H9 (cell line): ENCODE results near the gene HDAC1. TPM values are rescaled to one million over a fixed set of nuclear protein-coding genes. Genes with fewer than 3 reads are reported as not detected.

Experiments used
- DNase-seq: peaks from one replicate; pipeline ENCODE4 v3.0.0-alpha.2; 2017
- H2AFZ ChIP-seq: one replicate; pipeline ENCODE4 v1.6.1; 2013; ENCODE audit warnings: mild to moderate bottlenecking, low read length, control low read depth, moderate library complexity
- H2AK5ac ChIP-seq: 2 replicates; pipeline ENCODE4 v1.6.1; 2013; ENCODE audit warnings: low read length, control low read depth, mixed read lengths; ENCODE audit not compliant: insufficient read length
- H2BK120ac ChIP-seq: one replicate; pipeline ENCODE4 v1.6.1; 2013; ENCODE audit warnings: low read depth, mild to moderate bottlenecking, low read length, control low read depth, inconsistent platforms; ENCODE audit not compliant: poor library complexity, severe bottlenecking
- H2BK12ac ChIP-seq: 2 replicates; pipeline ENCODE4 v1.6.1; 2013; ENCODE audit warnings: low read length, control low read depth, mixed read lengths, low read depth; ENCODE audit not compliant: insufficient read length
- H2BK15ac ChIP-seq: 2 replicates; pipeline ENCODE4 v1.6.1; 2013; ENCODE audit warnings: low read depth, low read length, control low read depth
- H2BK20ac ChIP-seq: one replicate; pipeline ENCODE4 v1.6.1; 2013; ENCODE audit warnings: low read depth, mild to moderate bottlenecking, low read length, control low read depth, inconsistent platforms; ENCODE audit not compliant: poor library complexity, severe bottlenecking
- H2BK5ac ChIP-seq: 2 replicates; pipeline ENCODE4 v1.6.1; 2013; ENCODE audit warnings: low read length, control low read depth, mixed read lengths; ENCODE audit not compliant: insufficient read length
- H3K14ac ChIP-seq: 2 replicates; pipeline ENCODE4 v1.6.1; 2013; ENCODE audit warnings: low read length, control low read depth; ENCODE audit not compliant: insufficient read depth
- H3K18ac ChIP-seq: 2 replicates; pipeline ENCODE4 v1.6.1; 2013; ENCODE audit warnings: low read depth, mild to moderate bottlenecking, mixed read lengths, low read length, control low read depth; ENCODE audit not compliant: insufficient read length
- H3K23ac ChIP-seq: 2 replicates; pipeline ENCODE4 v1.6.1; 2013; ENCODE audit warnings: low read length, control low read depth, mixed read lengths, low read depth; ENCODE audit not compliant: insufficient read length
- H3K23me2 ChIP-seq: 2 replicates; pipeline ENCODE4 v1.6.1; 2013; ENCODE audit warnings: low read depth, mild to moderate bottlenecking, mixed read lengths, low read length, control low read depth; ENCODE audit not compliant: insufficient read length, poor library complexity, severe bottlenecking
- H3K27ac ChIP-seq: 2 replicates; pipeline ENCODE4 v1.5.1; 2013; ENCODE audit warnings: low read length, control low read depth, mixed read lengths, low read depth; ENCODE audit not compliant: insufficient read length
- H3K27me3 ChIP-seq: 2 replicates; pipeline ENCODE4 v1.6.1; 2013; ENCODE audit warnings: low read length, control low read depth, inconsistent platforms; ENCODE audit not compliant: insufficient read depth
- H3K4ac ChIP-seq: 2 replicates; pipeline ENCODE4 v1.6.1; 2013; ENCODE audit warnings: low read depth, mild to moderate bottlenecking, control low read depth, inconsistent platforms, low read length, moderate library complexity
- H3K4me1 ChIP-seq: 2 replicates; pipeline ENCODE4 v1.6.1; 2013; ENCODE audit warnings: low read length, control low read depth, inconsistent platforms; ENCODE audit not compliant: insufficient read depth
- H3K4me2 ChIP-seq: 2 replicates; pipeline ENCODE4 v1.6.1; 2013; ENCODE audit warnings: low read length, control low read depth, mixed read lengths; ENCODE audit not compliant: insufficient read length, insufficient read depth
- H3K56ac ChIP-seq: 2 replicates; pipeline ENCODE4 v1.6.1; 2013; ENCODE audit warnings: low read depth, mild to moderate bottlenecking, mixed read lengths, low read length, control low read depth; ENCODE audit not compliant: insufficient read length
- H3K79me1 ChIP-seq: 2 replicates; pipeline ENCODE4 v1.6.1; 2013; ENCODE audit warnings: low read depth, mild to moderate bottlenecking, moderate library complexity, low read length, control low read depth, inconsistent platforms; ENCODE audit not compliant: insufficient read depth, poor library complexity, severe bottlenecking
- H3K79me2 ChIP-seq: 2 replicates; pipeline ENCODE4 v1.6.1; 2013; ENCODE audit warnings: low read length, control low read depth, inconsistent platforms; ENCODE audit not compliant: insufficient read depth
- H3K9ac ChIP-seq: 2 replicates; pipeline ENCODE4 v1.6.1; 2013; ENCODE audit warnings: low read length, control low read depth, mixed read lengths; ENCODE audit not compliant: insufficient read length; ENCODE audit errors: extremely low read depth
- H3K9me3 ChIP-seq: one replicate; pipeline ENCODE4 v1.6.1; 2013; ENCODE audit warnings: low read depth, low read length, inconsistent platforms; ENCODE audit not compliant: control insufficient read depth
- H3T11ph ChIP-seq: one replicate; pipeline ENCODE4 v1.6.1; 2013; ENCODE audit warnings: mild to moderate bottlenecking, low read length, control low read depth, inconsistent platforms
- H4K20me1 ChIP-seq: one replicate; pipeline ENCODE4 v1.6.1; 2013; ENCODE audit not compliant: control insufficient read depth, insufficient read length, insufficient read depth
- H4K5ac ChIP-seq: 2 replicates; pipeline ENCODE4 v1.6.1; 2013; ENCODE audit warnings: low read depth, mild to moderate bottlenecking, mixed read lengths, low read length, control low read depth; ENCODE audit not compliant: insufficient read length
- H4K8ac ChIP-seq: replicated peaks from 2 replicates; pipeline ENCODE4 v1.6.1; 2013; ENCODE audit warnings: low read length, control low read depth, mixed read lengths, low read depth; ENCODE audit not compliant: insufficient read length
- H4K91ac ChIP-seq: 2 replicates; pipeline ENCODE4 v1.6.1; 2013; ENCODE audit warnings: low read depth, mild to moderate bottlenecking, moderate library complexity, mixed read lengths, low read length, control low read depth; ENCODE audit not compliant: insufficient read length
- H3K27ac Mint-ChIP-seq, 3 experiments: 2 replicates in 2 of 3; 3 replicates in 1 of 3; pipeline ENCODE4 v1.8.0; 2020 to 2021; ENCODE audit warnings: mixed read lengths in 3 of 3, mild to moderate bottlenecking in 1 of 3, moderate library complexity in 1 of 3
- H3K27me3 Mint-ChIP-seq: 2 replicates; pipeline ENCODE4 v1.8.0; 2021; ENCODE audit warnings: low read depth, mild to moderate bottlenecking, moderate library complexity, mixed read lengths
- H3K36me3 Mint-ChIP-seq, 3 experiments: 2 replicates in 2 of 3; 3 replicates in 1 of 3; pipeline ENCODE4 v1.8.0; 2020 to 2021; ENCODE audit warnings: low read depth in 3 of 3, mixed read lengths in 3 of 3; ENCODE audit not compliant: insufficient read depth in 1 of 3
- H3K4me1 Mint-ChIP-seq, 2 experiments: 2 replicates each; pipeline ENCODE4 v1.8.0; 2020; ENCODE audit warnings: mixed read lengths in 2 of 2
- H3K4me3 Mint-ChIP-seq, 2 experiments: 2 replicates in 1 of 2; 3 replicates in 1 of 2; pipeline ENCODE4 v1.8.0; 2020 to 2021; ENCODE audit warnings: mild to moderate bottlenecking in 2 of 2, mixed read lengths in 2 of 2, moderate library complexity in 1 of 2
- H3K9me3 Mint-ChIP-seq, 2 experiments: 2 replicates in 1 of 2; 3 replicates in 1 of 2; pipeline ENCODE4 v1.8.0; 2020; ENCODE audit warnings: mild to moderate bottlenecking in 2 of 2, mixed read lengths in 2 of 2, moderate library complexity in 1 of 2
- CTCF ChIP-seq: fragments of 200-600 bp; sonication (generic); conservative IDR thresholded peaks from 3 replicates; pipeline ENCODE4 v1.8.0; 2021; ENCODE audit warnings: antibody characterized with exemption, mild to moderate bottlenecking
- WGBS: extraction: QIAGEN DNeasy Blood & Tissue Kit; methylation state at CpG from one replicate; pipeline ENCODE4 v1.1.7; 2013; ENCODE audit warnings: missing lambda C conversion rate, low lambda C conversion rate, mixed read lengths; ENCODE audit not compliant: insufficient read length; ENCODE audit errors: extremely low coverage; 5-methylcytosine and 5-hydroxymethylcytosine counted together
- total RNA-seq: library from RNA; stranded (reverse); gene quantifications from 2 replicates; pipeline ENCODE4 v1.2.1, GENCODE V29; 2021

Gene HDAC1
- total RNA-seq, 1 experiment from 2014 or later: 162 TPM

- no peak overlapping the region for H3K27ac Mint-ChIP-seq
- Histone ChIP-seq H3K23ac (no peak overlapping the region), H2BK20ac (no peak overlapping the region), H3K4me2 (no peak overlapping the region), H3K27me3 (no peaks in the 10 kb centered on the region), H4K8ac (no peak overlapping the region), H3K9me3 (no peaks in the 10 kb centered on the region), H3K4ac (no peak overlapping the region), H4K5ac (no peak overlapping the region), H4K91ac (no peak overlapping the region), H2AFZ (no peak overlapping the region), H2BK120ac (no peak overlapping the region), H3T11ph (no peak overlapping the region), H2BK15ac (no peak overlapping the region), H2BK5ac (no peak overlapping the region), H3K4me1 (no peaks in the 10 kb centered on the region), H3K9ac (no peak overlapping the region), H3K14ac (no peak overlapping the region), H2BK12ac (no peak overlapping the region), H3K79me2 (peaks cover 2% of the 10 kb centered on the region; the same call in 1 of the 2 replicates), H4K20me1 (no peaks in the 10 kb centered on the region), H2AK5ac (no peak overlapping the region), H3K56ac (no peak overlapping the region), H3K27ac (no peak overlapping the region), H3K18ac (no peak overlapping the region), H3K23me2 (no peaks in the 10 kb centered on the region), H3K79me1 (peaks cover 8% of the 10 kb centered on the region)
- no CpG with 5 or more reads among the region's 2 CpGs for WGBS
- H3K9me3 Mint-ChIP-seq: peaks cover 2 to 6% of the 10 kb centered on the region in 2 experiments; a peak in 3 of 5 replicates
- H3K4me3 Mint-ChIP-seq: no peak overlapping the region
- no peak for TF ChIP-seq CTCF
- H3K4me1 Mint-ChIP-seq: peaks cover 0 to 6% of the 10 kb centered on the region in 2 experiments; a peak in 1 of 4 replicates
- no peak for DNase-seq
- H3K27me3 Mint-ChIP-seq: no peaks in the 10 kb centered on the region
- peaks cover 26 to 57% (median 44%) of the 10 kb centered on the region in 3 experiments for H3K36me3 Mint-ChIP-seq
Measured at GRCh38 chr1:32305310-32305709, 13.4 kb downstream of the HDAC1 start.
